Measurements from ENCODE around the gene DRC1.

DNA sequence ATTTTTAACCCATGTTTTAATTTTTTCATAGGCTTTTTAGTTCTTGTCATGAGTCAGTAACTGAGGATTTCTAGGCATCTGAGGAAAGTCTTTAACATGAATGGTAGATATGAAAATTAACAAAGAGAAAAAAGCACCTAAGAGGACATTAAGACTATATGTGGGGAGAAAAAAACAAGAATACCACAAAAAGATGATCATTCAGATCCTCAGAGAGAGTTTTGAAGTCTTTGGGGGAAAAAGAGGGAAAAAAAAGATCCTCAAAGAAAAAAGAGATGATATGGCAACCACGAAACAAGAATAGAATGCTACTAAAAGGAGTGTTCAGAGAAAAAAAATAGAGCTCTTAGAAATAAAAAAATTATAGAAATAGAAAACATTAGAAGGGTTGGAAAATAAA, 8.1 kb downstream of the DRC1 start:
- TF ChIP-seq, protein P1, sequence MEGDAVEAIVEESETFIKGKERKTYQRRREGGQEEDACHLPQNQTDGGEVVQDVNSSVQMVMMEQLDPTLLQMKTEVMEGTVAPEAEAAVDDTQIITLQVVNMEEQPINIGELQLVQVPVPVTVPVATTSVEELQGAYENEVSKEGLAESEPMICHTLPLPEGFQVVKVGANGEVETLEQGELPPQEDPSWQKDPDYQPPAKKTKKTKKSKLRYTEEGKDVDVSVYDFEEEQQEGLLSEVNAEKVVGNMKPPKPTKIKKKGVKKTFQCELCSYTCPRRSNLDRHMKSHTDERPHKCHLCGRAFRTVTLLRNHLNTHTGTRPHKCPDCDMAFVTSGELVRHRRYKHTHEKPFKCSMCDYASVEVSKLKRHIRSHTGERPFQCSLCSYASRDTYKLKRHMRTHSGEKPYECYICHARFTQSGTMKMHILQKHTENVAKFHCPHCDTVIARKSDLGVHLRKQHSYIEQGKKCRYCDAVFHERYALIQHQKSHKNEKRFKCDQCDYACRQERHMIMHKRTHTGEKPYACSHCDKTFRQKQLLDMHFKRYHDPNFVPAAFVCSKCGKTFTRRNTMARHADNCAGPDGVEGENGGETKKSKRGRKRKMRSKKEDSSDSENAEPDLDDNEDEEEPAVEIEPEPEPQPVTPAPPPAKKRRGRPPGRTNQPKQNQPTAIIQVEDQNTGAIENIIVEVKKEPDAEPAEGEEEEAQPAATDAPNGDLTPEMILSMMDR (IDR thresholded peaks at IDR 0.05) = no peak
- no peak for TF ChIP-seq POLR2A (IDR thresholded peaks at IDR 0.05)
